Embryonic facial prominence (tissue), 1 donor: ENCODE results near the gene SLC1A1.
"Not testable (repeated sequence)": the region's sequence is repeated elsewhere in the genome, so short reads cannot be mapped to it uniquely, and the experiment has no call there.

Experiments
- DNase-seq: peaks from one replicate; pipeline ENCODE4 v3.0.0-alpha.2; 2016; ENCODE audit errors: extremely low spot score

Gene SLC1A1

DNA sequence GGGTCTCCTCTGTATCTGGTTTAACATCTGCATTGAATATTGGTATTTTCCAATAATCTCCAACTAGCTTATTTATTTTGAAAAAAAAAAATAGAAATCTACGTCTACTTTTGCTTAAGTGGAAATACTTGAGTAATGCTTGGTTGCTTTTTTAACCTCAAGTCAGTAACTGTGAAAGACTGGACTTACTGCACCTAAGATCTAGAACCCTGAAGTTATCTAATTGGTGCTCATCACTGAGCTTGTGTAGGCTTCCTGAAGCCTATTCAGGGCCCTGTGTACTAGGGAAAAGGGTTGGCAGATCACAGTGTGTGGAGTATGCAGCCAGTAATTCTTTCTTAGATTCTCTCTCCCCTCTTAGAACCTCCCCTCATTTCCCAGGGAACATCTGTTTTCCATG lies 16.2 kb downstream of the SLC1A1 start:
- DNase-seq: no peak

- no peak for DNase-seq
Observed at GRCh38 chr9:4507306-4508130, 17.2 kb downstream of the SLC1A1 start.

- no peak for DNase-seq
Observed at GRCh38 chr9:4508246-4508906, 18.1 kb downstream of the SLC1A1 start.

DNA sequence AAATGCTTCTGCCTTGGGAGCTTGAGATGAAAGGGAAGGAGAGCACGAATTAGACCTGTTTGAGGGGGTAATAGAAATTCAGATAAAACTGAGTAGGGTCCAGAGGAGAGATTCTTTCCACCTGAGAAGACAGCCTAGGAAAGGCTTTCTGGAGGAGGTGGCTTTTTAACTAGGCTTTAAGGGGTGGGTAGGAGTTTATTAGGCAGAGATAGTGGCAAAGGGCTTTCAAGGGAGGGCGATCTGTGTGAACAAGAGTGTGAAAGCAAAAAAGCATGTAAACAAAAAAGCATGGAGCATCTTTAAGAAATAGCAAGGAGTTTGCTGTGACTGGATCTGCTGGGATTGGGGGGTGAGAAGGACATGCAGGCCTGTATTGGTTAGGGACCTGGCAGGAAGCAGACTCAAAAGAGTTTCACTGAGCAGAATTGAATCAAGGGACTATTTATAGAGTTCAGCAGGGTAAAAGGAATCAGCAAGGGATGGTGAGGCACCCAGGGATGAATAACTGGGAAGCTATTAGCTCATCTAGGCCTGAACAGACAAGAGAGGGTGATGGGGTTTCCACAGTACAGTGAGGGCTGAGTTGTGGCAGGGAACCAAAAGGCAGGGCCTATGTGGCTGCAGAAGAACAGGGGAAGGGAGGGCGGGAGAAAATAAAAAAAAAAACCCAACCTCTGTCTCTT lies 18.8 kb downstream of the SLC1A1 start:
- DNase-seq: no peak

- DNase-seq: no peak
Observed at GRCh38 chr9:4509590-4509984, 19.3 kb downstream of the SLC1A1 start.

- DNase-seq: no peak
Observed at GRCh38 chr9:4510546-4511322, 20.5 kb downstream of the SLC1A1 start.

DNA sequence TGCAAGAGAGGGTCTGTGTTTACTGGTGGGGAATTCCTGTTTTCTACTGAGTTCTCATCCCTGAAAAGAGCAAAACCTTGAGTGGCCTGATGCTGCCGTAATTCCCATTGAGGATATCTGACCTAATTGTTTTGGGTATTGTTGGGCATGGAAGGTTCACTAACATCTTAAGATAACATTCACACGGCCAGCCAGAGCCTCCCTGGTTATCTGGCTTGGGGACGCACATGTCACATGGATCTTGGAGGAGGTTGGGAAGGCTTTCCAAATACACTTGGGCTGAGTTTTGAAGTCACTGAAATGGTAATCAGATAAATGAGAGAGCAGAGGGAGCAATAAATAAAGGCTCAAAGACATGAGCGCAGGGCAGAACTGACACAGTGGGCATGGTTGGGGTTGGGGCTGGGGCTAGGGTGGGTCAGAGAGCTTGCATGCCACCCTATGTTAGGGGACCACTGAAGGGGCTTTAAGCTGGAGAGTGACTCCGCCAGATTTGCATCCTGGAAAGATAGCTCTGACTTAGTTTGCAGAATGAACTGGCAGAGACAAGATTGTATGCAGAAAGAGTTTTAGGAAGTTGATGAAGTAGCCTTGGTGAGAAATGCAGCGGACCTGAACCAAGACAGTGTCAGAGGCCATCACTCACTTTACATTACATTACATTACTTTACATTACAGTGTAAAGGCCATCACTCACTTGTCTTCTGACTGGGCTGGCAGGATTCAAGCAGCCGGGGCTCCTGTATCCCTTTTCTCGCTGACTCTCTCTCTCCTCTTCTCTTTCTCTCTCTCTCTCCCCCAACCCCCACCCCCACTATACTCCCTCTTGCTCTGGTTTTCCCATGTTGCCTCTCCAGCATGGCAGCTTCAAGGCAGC lies 24.2 kb downstream of the SLC1A1 start:
- DNase-seq: no peak

DNA sequence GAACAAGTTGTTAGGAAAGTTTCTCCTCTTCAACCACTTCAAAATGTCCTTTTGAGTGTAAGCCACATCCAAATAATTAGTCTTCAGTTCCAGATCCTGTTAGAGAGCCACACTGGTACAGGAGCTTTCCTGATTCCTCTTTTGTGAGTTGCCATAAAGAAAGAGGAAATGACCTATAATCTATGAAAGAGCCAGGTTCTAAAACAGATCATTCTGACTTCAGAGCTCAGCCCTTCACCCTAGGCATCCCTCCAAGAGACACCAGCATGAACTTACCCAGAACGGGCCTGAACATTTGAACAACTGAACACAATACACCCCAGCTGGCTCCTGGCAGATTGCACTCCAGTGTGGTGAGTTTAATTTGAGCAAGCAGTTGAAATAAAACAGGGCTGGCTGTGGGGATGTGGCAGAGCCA lies 25.7 kb downstream of the SLC1A1 start:
- DNase-seq: no peak

- no peak for DNase-seq
Observed at GRCh38 chr9:4517274-4517673, 27.0 kb downstream of the SLC1A1 start.

DNA sequence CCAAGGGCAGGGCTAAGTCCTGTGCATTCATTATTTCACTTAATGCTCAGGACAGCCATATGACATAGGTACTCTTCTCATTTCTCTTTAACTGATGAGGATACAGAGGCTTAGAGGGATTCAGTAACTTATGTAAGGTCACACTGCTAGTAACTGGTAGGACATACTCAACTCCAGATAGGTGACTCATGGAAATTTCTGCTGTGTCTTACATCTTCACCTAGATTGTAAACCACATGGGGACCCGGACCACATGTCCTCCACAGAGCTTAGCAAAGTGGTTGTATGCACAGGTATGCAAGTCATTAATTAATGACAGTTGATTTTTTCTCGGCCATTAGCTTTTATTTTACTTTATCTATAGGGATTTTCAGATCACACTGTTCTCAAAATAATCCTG lies 29.3 kb downstream of the SLC1A1 start:
- DNase-seq: no peak

DNA sequence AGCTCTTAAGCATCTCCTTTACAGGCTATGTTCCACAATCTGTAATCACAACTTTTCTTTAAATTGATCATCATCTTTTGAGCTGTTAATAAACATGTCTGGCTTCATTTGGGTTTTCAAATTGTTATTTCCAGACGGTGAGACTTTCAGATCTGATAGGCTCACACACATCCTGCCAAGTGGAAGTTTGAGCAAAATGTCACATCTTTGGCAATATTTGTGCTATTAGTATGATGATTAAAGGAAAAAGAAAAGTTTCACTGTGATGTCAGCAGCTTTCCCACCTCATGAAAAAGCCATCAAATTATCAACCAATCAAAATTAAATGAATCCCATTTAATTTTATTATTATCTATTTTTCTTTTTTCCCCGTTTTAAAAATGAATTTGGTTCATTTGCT lies 29.8 kb downstream of the SLC1A1 start:
- no peak for DNase-seq

DNA sequence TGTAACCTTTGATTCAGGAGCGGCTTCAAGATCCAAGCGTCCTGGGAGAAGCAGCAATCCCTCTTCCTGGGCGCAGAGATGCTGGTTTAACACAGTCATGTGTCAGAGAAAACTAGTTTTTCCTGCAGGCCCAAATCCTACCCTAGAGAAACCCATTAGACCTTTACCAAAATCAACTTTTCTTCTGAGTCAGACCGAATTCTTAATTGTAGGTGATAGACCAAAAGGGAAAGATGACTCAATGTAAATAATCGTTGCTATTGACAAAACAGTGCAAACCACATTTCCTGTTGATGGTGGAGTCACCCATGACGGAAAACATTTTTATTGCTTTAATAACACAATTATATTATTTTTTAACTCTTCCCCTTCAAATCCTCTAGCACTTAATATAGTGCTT lies 40.1 kb downstream of the SLC1A1 start:
- DNase-seq: no peak

DNA sequence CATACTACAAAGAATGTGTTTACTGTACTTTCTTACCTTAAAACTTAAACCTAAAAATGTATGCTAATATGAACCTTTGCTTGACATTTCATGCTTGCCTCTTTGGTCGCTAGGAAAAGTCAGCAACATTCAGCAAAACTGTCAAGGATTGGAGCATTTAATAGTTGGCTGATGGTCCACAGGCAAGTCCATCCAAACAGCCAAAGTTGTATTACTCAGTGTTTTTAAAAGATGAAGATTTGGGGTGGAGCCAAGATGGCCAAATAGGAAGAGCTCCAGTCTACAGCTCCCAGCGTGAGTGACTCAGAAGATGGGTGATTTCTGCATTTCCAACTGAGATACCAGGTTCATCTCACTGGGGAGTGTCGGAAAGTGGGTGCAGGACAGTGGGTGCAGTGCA lies 40.6 kb downstream of the SLC1A1 start:
- not testable (repeated sequence) for DNase-seq

GRCh38 chr9:4531355-4531754 lies 41.1 kb downstream of the SLC1A1 start:
- DNase-seq: not testable (repeated sequence)

DNA sequence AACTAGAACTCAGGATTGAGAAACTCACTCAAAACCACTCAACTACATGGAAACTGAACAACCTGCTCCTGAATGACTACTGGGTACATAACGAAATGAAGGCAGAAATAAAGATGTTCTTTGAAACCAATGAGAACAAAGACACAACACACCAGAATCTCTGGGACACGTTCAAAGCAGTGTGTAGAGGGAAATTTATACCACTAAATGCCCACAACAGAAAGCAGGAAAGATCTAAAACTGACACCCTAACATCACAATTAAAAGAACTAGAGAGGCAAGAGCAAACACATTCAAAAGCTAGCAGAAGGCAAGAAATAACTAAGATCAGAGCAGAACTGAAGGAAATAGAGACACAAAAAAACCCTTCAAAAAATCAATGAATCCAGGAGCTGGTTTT lies 43.6 kb downstream of the SLC1A1 start:
- DNase-seq: not testable (repeated sequence)

- DNase-seq: not testable (repeated sequence)
Observed at GRCh38 chr9:4536196-4536595, 45.9 kb downstream of the SLC1A1 start.

GRCh38 chr9:4537581-4537980 lies 47.3 kb downstream of the SLC1A1 start:
- no peak for DNase-seq

DNA sequence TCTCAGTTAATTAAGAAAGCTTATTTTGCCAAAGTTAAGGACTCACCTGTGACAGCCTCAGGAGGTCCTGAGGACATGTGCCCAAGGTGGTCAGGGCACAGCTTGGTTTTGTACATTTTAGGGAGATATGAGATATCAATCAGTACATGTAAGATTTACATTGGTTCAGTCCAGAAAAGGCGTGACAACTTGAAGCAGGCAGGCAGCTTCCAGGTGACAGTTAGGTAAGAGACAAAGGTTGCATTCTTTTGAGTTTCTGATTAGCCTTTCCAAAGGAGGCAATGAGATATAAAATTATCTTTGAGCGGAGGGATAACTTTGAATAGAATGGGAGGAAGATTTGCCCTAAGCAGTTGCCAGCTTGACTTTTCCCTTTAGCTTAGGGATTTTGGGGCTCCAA lies 47.8 kb downstream of the SLC1A1 start:
- DNase-seq: no peak

DNA sequence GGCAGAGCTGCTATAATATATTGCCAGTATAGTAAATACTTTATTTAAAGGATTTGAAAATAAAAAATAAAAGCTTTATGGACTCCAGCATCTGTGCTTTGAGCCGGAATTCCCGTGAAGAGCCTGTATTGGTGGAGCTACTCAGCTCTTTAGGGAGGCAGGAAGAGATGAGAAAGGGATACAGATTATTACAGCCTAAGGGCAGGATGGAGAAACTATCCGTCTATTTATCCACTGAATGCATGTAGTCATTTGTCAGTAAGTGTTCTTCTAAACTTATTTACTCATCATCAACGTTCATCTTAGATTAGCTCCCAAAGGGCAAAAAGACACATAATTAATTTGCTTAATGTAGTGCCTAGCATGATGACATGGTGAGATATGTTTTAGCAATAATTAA lies 48.4 kb downstream of the SLC1A1 start:
- no peak for DNase-seq

DNA sequence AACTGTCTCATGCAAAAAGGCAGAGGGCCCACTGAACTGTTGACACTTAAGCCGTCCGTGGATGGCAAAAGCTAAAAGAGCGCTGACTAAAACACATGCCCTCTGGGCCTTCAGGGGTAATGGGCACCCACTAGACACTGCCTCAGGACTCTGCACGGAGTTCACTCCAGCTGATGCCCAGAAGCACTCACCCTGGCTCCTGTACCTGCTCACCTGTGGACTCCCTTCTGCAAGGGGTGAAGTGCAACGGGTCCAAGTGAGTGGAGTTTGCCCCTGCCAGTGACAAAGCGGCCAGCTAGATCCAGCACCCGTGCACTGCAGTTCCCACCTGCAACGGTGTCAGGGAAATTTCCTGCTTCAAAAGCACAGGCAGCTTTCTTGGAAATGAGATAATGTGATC lies 50.2 kb downstream of the SLC1A1 start:
- no peak for DNase-seq

DNA sequence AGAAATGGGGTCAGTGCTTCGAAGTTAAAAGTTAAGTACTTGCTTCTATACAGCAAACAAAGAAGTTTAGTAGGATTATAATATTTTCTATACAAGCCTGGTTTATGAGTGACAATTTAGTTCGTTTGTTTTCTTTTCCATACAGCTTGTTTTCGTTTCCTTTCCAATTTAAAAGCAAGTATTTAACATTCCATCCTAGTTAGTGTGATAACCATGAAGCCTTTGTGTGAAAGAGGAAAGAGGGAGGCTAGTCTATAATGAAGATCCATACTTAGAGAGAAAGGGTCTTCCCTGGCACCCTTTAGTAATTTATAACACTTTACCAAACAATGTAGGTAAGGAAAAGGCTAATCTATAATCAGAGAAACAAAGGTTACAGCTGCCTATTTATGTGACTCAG lies 51.0 kb downstream of the SLC1A1 start:
- no peak for DNase-seq
